GM21786 (cell line): ENCODE measurements around the gene TUBGCP6.
A peak's percentile ranks its signal among the peaks of the same experiment; 100 is the strongest.

Experiments
- ATAC-seq: cut with Tn5 transposase; IDR thresholded peaks from one replicate; pipeline ENCODE4 v1.9.1; 2021; ENCODE audit not compliant: unreplicated experiment

Gene TUBGCP6, protein sequence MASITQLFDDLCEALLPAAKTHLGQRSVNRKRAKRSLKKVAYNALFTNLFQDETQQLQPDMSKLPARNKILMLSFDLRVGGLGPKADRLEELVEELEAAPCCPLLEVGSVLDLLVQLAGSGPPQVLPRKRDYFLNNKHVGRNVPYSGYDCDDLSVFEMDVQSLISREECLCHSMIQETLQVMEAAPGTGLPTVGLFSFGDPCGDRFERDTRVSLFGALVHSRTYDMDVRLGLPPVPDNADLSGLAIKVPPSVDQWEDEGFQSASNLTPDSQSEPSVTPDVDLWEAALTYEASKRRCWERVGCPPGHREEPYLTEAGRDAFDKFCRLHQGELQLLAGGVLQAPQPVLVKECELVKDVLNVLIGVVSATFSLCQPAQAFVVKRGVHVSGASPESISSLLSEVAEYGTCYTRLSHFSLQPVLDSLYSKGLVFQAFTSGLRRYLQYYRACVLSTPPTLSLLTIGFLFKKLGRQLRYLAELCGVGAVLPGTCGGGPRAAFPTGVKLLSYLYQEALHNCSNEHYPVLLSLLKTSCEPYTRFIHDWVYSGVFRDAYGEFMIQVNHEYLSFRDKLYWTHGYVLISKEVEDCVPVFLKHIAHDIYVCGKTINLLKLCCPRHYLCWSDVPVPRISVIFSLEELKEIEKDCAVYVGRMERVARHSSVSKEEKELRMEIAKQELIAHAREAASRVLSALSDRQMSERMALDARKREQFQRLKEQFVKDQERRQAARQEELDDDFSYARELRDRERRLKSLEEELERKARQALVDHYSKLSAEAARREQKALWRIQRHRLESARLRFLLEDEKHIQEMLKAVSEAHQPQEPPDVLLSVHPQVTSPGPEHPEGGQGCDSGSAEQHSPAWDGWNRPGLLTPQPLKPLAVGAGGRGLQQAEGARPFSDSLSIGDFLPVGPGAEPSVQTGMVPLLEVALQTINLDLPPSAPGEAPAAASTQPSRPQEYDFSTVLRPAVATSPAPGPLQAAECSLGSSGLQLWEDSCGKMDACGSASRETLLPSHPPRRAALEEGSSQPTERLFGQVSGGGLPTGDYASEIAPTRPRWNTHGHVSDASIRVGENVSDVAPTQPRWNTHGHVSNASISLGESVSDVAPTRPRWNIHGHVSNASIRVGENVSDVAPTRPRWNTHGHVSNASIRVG (N-terminal part only)

DNA sequence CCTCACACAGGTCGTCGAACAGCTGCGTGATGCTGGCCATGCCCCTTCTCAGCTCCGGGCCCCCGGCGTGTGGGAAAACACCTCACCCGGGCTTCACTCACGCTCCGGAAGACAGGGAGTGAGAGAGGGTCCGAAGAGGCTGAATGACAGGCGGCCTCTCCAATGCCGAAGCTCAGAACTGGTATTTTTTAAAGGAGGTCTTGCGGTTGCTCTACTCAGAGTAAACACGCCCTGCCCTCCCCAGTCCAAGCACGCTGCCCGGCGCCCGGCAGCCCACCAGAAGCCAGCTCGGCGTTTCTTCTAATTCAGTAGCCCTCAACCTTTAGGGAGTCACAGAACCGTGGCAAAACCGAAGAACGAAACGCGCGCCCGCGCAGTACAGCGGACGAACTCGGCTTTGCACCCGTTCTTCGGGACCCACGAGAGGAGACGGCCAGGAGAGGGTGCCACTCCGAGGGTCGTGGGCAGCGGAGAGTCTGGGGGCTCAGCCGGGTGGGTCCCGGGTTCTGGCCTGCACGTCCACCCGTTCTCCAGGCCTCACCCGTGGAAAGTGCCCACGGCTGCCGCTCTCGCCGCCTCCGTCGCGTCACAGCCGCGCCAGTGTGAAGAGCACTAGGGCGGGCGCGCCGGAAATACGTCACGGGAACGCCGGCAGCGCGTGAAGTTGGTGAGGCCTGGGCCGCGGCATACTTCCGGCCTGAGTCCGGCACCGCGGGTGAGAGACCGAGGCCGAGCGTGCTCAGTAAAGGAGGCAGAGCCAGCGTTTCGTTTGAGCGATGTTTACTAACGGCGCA lies at the start of gene TUBGCP6:
Gene TUBGCP6 (minus strand): TSS at position 604 of the 794 bp plus-strand sequence. CDS start 564 bp downstream, at position 40.
- peak; percentile 69 for ATAC-seq

DNA sequence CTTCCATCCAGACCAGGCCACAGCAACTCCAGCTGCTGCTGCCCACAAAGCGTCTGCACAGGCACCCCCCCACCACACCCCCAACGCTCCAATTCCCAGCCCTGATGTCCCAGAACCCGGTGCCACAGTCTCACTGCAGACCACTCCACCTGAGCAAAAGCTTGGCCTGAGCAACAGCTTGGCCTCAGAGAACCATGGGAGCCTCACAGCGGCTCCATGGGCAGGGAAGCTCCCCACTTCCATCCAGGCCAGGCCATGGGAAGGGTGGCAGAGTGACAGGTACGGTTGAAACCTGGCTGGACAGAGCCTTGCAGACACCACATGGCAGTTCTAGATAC lies 49.5 kb upstream of the TUBGCP6 start:
- no peak for ATAC-seq

DNA sequence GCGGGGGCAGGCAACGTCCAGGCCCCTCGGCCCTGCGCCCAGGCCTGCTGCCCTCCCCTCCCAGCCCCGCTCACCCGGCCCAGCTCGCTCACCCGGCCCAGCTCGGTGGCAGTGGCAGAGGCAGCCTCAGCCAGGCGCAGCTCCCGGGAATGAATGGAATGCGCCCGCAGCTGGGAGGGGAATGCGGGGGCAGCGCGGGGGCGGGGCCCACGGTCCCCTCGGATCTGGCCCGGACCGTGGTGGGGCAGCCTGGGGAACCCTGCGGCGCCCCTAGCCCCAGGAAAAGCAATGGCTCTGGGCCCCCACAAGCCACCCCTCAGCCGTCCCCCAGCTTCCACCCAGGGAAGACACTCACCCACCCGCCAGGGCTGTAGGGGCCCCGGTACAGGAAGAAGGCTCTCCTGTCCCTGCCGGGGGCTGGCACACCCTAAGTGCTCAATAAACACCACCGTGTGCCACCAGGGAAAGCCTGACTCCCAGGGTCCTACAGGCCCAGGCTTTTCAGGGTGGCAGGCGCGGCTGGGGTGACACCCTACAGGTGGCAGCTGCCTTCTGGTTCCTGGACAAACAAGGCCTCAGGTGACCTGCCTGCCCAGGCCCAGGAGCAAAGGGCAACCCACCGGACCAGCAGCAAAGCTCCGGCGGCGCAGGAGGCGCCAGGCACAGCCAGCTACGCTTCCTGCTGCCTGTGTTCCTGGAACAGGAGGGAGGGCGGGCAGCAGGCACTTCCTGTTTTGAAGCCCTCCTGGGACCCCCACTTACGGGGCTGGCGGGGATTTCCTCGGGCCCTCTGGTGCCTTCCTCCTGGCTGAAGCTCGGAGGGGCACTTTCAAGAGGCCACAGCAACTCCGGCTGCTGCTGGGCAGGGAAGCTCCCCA lies 48.9 kb upstream of the TUBGCP6 start:
- ATAC-seq: no peak

- no peak for ATAC-seq
These were observed 48.0 kb upstream of the TUBGCP6 start for GRCh38 chr22:50292643-50293440.

GRCh38 chr22:50289942-50290630 lies 45.3 kb upstream of the TUBGCP6 start:
- ATAC-seq: no peak

DNA sequence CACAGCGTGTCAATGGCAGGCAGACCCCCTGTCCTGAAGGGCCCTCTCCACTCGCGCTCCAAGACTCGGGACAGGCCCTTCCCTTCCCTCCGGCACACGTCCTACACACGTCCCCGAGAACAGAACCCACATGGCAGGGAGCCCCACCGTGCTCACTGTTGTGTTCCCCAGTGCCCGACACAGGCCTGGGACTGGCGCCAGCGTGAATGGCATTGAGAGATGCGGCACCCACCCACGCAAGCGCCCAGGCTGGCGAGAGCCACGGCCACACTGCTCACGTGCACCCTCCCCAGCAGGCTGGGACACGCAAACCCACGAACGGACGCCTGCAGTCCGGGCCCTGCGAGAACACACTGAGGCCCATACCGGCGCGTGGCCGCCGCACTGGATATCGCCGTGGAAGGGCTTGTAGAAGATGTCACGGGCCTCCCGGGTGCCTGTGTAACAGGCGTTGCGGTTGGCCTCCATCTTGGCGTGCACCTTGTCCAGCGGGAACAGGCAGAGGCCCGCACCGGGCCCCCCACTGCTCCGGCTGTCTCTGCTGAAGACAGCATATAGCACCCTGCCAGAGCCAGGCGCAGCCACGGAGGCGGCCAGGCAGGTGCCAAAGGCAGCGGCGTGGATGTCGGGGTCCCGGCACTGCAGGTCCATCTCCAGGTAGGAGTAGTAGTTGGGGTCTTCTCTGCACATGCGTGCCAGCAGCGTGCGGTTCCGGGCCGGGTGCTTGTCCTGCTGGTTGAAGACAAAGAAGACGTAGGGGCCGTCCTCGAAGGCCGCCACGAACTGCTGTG lies 44.5 kb upstream of the TUBGCP6 start:
- ATAC-seq: no peak

DNA sequence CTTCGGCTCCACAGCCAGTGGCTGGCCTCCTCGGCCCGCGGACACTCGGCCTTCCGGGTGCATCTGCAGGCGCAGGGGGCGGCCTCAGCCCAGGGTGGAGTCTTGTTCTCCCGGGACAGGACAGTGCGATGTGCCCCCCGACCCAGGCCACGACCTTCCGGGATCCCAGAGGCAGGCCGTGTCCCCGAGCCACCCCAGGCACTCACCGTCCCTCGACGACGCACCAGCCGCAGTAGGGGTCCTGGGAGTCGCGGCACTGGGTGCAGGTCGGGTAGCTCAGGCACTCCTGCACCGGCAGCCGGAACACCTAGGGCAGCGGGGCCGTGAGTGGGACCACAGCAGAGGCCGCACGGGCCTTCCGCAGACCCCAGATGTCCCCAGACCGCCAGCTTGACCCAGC lies 42.9 kb upstream of the TUBGCP6 start:
- ATAC-seq: no peak

GRCh38 chr22:50286701-50287318 lies 42.0 kb upstream of the TUBGCP6 start:
- ATAC-seq: no peak

- ATAC-seq: no peak
These were observed 41.5 kb upstream of the TUBGCP6 start for GRCh38 chr22:50286275-50286674.

GRCh38 chr22:50285568-50286229 lies 40.9 kb upstream of the TUBGCP6 start:
- no peak for ATAC-seq

GRCh38 chr22:50284479-50284878 lies 39.7 kb upstream of the TUBGCP6 start:
- no peak for ATAC-seq

- no peak for ATAC-seq
These were observed 39.0 kb upstream of the TUBGCP6 start for GRCh38 chr22:50283821-50284220.

DNA sequence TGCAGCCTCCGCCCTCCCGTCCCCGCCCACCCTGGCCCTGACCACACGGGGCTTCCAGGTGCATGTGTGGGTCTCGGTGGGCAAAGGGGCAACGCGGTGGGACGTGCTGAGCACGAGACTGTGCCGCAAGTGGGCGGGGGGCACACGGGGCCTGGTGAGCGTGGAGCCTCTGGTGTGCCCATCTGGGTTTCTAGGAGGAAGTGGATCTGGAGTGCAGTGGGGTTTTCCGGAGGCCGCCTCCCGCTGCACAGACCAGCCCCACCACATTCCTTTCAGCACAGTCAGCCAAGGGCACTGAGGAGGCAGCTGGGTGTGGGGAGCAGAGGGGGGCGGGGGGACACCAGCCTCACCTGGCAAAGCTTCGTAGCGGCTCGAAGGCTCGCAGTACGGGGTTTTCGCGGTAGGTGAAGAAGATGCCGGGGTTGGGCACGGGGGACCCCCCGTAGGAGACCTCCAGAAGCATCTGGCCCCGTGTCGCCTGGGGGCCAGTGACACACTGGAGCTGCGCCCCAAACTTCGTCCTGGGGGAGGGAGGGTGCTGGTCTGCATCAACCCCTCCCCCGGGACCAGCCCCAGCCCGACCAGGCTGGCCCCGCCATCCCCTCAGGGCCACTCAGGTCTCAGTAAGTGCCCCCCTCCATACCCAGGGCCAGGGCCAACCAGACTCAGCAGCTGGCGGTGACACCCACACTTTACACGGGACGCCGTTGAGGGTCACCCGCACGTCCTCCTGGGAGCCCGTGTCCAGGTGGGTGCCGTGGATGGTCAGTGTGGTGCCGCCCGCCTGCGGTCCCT lies 37.7 kb upstream of the TUBGCP6 start:
- ATAC-seq: no peak

DNA sequence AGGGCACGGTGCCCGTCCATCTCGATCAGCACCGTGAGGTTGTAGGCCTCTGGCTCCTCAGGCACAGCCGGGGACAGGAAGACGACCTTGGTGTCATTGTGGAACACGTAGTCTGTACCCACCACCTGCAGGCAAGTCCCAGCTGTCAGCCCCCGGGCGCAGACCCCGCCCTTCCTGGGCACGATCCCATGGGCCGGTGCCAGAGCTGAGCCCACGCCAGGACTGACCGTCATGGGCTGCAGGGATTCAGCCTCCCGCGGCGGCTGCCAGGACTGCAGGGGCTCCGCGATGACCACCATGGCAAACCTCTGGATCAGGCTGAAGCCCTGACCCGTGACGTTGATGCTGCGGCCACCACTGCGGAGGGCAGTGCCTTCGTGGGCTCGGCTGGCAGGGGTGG lies 37.1 kb upstream of the TUBGCP6 start:
- no peak for ATAC-seq

GRCh38 chr22:50281384-50281760 lies 36.5 kb upstream of the TUBGCP6 start:
- ATAC-seq: no peak
